ENCODE data around the gene MAPK12.

The MAPK12 gene

GRCh38 chr22:50261615-50262459 is at the start of gene MAPK12:
TSS of gene MAPK12 (minus strand) at chr22:50261683. CDS start at chr22:50261509, 174 bp downstream.
- DNase-seq (ENCODE audit: low read depth in 1 of 2, low spot score in 1 of 2) = no peak

GRCh38 chr22:50310949-50311444 is 49.5 kb upstream of the MAPK12 start:
- no peak for DNase-seq (ENCODE audit: low read depth in 1 of 2, low spot score in 1 of 2)

GRCh38 chr22:50310031-50310722 is 48.7 kb upstream of the MAPK12 start:
- no peak for DNase-seq (ENCODE audit: low read depth in 1 of 2, low spot score in 1 of 2)

- no peak for DNase-seq (ENCODE audit: low read depth in 1 of 2, low spot score in 1 of 2)
These were observed 48.1 kb upstream of the MAPK12 start for GRCh38 chr22:50309601-50309991.

GRCh38 chr22:50308986-50309600 is 47.6 kb upstream of the MAPK12 start:
- no peak for DNase-seq (ENCODE audit: low read depth in 1 of 2, low spot score in 1 of 2)

GRCh38 chr22:50308597-50308935 is 47.1 kb upstream of the MAPK12 start:
- no peak for DNase-seq (ENCODE audit: low read depth in 1 of 2, low spot score in 1 of 2)

- DNase-seq (ENCODE audit: low read depth in 1 of 2, low spot score in 1 of 2) = no peak
These were observed 46.6 kb upstream of the MAPK12 start for GRCh38 chr22:50307890-50308596.

- no peak for DNase-seq (ENCODE audit: low read depth in 1 of 2, low spot score in 1 of 2)
These were observed 45.6 kb upstream of the MAPK12 start, which contains the start of gene PLXNB2 for GRCh38 chr22:50306753-50307749. TSS of gene PLXNB2 (minus strand) at chr22:50307646. CDS start at chr22:50290584, 17,062 bp downstream.

- DNase-seq (ENCODE audit: low read depth in 1 of 2, low spot score in 1 of 2) = no peak
These were observed 44.6 kb upstream of the MAPK12 start for GRCh38 chr22:50305923-50306566.

GRCh38 chr22:50305393-50305922 is 44.0 kb upstream of the MAPK12 start:
- DNase-seq (ENCODE audit: low read depth in 1 of 2, low spot score in 1 of 2) = no peak

GRCh38 chr22:50304528-50305392 is 43.3 kb upstream of the MAPK12 start:
- DNase-seq (ENCODE audit: low read depth in 1 of 2, low spot score in 1 of 2) = no peak

GRCh38 chr22:50303848-50304527 is 42.5 kb upstream of the MAPK12 start:
- DNase-seq (ENCODE audit: low read depth in 1 of 2, low spot score in 1 of 2) = no peak

- DNase-seq (ENCODE audit: low read depth in 1 of 2, low spot score in 1 of 2) = no peak
These were observed 42.0 kb upstream of the MAPK12 start for GRCh38 chr22:50303515-50303847.

GRCh38 chr22:50302564-50302963 is 41.1 kb upstream of the MAPK12 start:
- no peak for DNase-seq (ENCODE audit: low read depth in 1 of 2, low spot score in 1 of 2)

- DNase-seq (ENCODE audit: low read depth in 1 of 2, low spot score in 1 of 2) = no peak
These were observed 40.6 kb upstream of the MAPK12 start for GRCh38 chr22:50302041-50302541.

- DNase-seq (ENCODE audit: low read depth in 1 of 2, low spot score in 1 of 2) = no peak
These were observed 40.1 kb upstream of the MAPK12 start for GRCh38 chr22:50301581-50301991.

GRCh38 chr22:50300620-50301257 is 39.3 kb upstream of the MAPK12 start:
- DNase-seq (ENCODE audit: low read depth in 1 of 2, low spot score in 1 of 2) = no peak

All from stimulated activated CD4-positive, alpha-beta T cell treated with anti-CD3 and anti-CD28 coated beads, Interleukin-15, amount 100 ng/mL, for 1 hour (primary cell).